PC-3 (cell line): ENCODE measurements around the gene EIF5B. TPM values are rescaled to one million over a fixed set of nuclear protein-coding genes. Genes with fewer than 3 reads are reported as not detected.

Experiments
- ATAC-seq: fragments of 200-7000 bp; cut with Tn5 transposase; 2 replicates; pipeline ENCODE4 v1.9.1; 2020; ENCODE audit warnings: mild to moderate bottlenecking, moderate library complexity
- BruUV-seq: library from RNA; stranded (reverse); fragments of 400-500 nt; replicated peaks from 2 replicates; lab custom pipeline; 2021; lab: Mats Ljungman, UMichigan
- CTCF ChIA-PET: fragments of 300-600 bp; sonication (Branson Sonifier 250); formaldehyde crosslinking; loops from one replicate; lab custom pipeline; 2022; ENCODE audit warnings: antibody characterized with exemption; lab: Charles Lee
- POLR2A ChIA-PET: fragments of 300-600 bp; sonication (Branson Sonifier 250); formaldehyde crosslinking; loops from one replicate; lab custom pipeline; 2022; ENCODE audit warnings: antibody characterized with exemption; ENCODE audit not compliant: unreplicated experiment; lab: Charles Lee
- DNase-seq: peaks from one replicate; pipeline ENCODE4 v3.0.0-alpha.2; 2015
- H2AFZ ChIP-seq: fragments of 300-600 bp; sonication (generic); 2 replicates; pipeline ENCODE4 v1.6.0; 2016; ENCODE audit warnings: antibody characterized with exemption, low read length
- H3F3A ChIP-seq: fragments of 300-600 bp; sonication (generic); one replicate; pipeline ENCODE4 v1.6.0; 2017; ENCODE audit warnings: antibody characterized with exemption, low read length, control low read depth, mild to moderate bottlenecking; ENCODE audit not compliant: unreplicated experiment
- H3K27ac ChIP-seq: fragments of 300-600 bp; sonication (generic); 2 replicates; pipeline ENCODE4 v1.5.1; 2016; ENCODE audit warnings: mild to moderate bottlenecking, low read length
- H3K27me3 ChIP-seq: fragments of 300-600 bp; sonication (generic); 2 replicates; pipeline ENCODE4 v1.6.1; 2016; ENCODE audit warnings: low read length, mixed read lengths
- H3K36me3 ChIP-seq: fragments of 300-600 bp; sonication (generic); 2 replicates; pipeline ENCODE4 v1.6.1; 2016; ENCODE audit warnings: low read depth, mixed run types, low read length, mixed read lengths
- H3K4me1 ChIP-seq: fragments of 300-600 bp; sonication (generic); 2 replicates; pipeline ENCODE4 v1.5.1; 2016; ENCODE audit warnings: low read length; ENCODE audit not compliant: insufficient read depth
- H3K4me2 ChIP-seq: fragments of 300-600 bp; sonication (generic); 2 replicates; pipeline ENCODE4 v1.6.0; 2016; ENCODE audit warnings: low read length
- H3K4me3 ChIP-seq: fragments of 300-600 bp; sonication (generic); 2 replicates; pipeline ENCODE4 v1.5.1; 2016; ENCODE audit warnings: mild to moderate bottlenecking, low read length, mixed read lengths
- H3K79me2 ChIP-seq: fragments of 300-600 bp; sonication (generic); 2 replicates; pipeline ENCODE4 v1.6.1; 2017; ENCODE audit warnings: low read length, mixed read lengths
- H3K9ac ChIP-seq: fragments of 300-600 bp; sonication (generic); 2 replicates; pipeline ENCODE4 v1.6.0; 2016; ENCODE audit warnings: mild to moderate bottlenecking, low read length
- H3K9me2 ChIP-seq: fragments of 300-600 bp; sonication (generic); replicated peaks from 2 replicates; pipeline ENCODE4 v1.6.1; 2016; ENCODE audit warnings: mixed run types, low read length, mixed read lengths
- H3K9me3 ChIP-seq: fragments of 300-600 bp; sonication (generic); 2 replicates; pipeline ENCODE4 v1.6.1; 2016; ENCODE audit warnings: low read length, mixed read lengths
- H4K20me1 ChIP-seq: fragments of 300-600 bp; sonication (generic); 2 replicates; pipeline ENCODE4 v1.6.1; 2016; ENCODE audit warnings: low read length, mixed read lengths
- CTCF ChIP-seq: fragments of 300-600 bp; sonication (generic); conservative IDR thresholded peaks from 2 replicates; pipeline ENCODE4 v1.5.1; 2017; ENCODE audit warnings: antibody characterized with exemption, low read depth, mild to moderate bottlenecking, low read length
- EZH2 ChIP-seq: fragments of 300-600 bp; sonication (generic); IDR thresholded peaks from one replicate; pipeline ENCODE4 v1.6.1; 2017; ENCODE audit warnings: antibody characterized with exemption, mild to moderate bottlenecking, low read length; ENCODE audit not compliant: unreplicated experiment
- EZH2phosphoT487 ChIP-seq: fragments of 300-600 bp; sonication (generic); IDR thresholded peaks from 2 replicates; pipeline ENCODE4 v1.6.1; 2018; ENCODE audit warnings: mild to moderate bottlenecking, antibody characterized with exemption, low read length, borderline replicate concordance
- intact Hi-C: fragments of 100-400 bp; cut with micrococcal nuclease; formaldehyde crosslinking; loops from 2 replicates; pipeline ENCODE4 v1.9.0; 2023
- total RNA-seq: library from RNA; depleted of rRNA; stranded (reverse); fragments of >200 nt; gene quantifications from 2 replicates; pipeline ENCODE4 v1.2.3, GENCODE V29; 2014

The EIF5B gene
- total RNA-seq, 1 experiment from 2014 or later, result 35.9 TPM

- Histone ChIP-seq H3K79me2 (no peaks in the 10 kb centered on the region), H3K4me3 (no peak overlapping the region), H3F3A (no peaks in the 10 kb centered on the region), H3K9me3 (no peaks in the 10 kb centered on the region), H3K9me2 (no peaks in the 10 kb centered on the region), H4K20me1 (no peaks in the 10 kb centered on the region), H3K27ac (no peak overlapping the region), H2AFZ (no peak overlapping the region), H3K36me3 (peaks cover 25% of the 10 kb centered on the region; the same call in 1 of the 2 replicates), H3K27me3 (no peaks in the 10 kb centered on the region), H3K4me2 (no peak overlapping the region), H3K9ac (no peak overlapping the region), H3K4me1 (no peaks in the 10 kb centered on the region)
- ATAC-seq (no peak), DNase-seq (no peak)
- intact Hi-C loops, result no loop called here
- ChIA-PET CTCF (no interaction called here), POLR2A (no interaction called here)
- no TSS peak for BruUV-seq
- TF ChIP-seq CTCF (no peak), EZH2 (no peak), EZH2phosphoT487 (no peak)
Measured at GRCh38 chr2:99414566-99414965, 77.4 kb downstream of the EIF5B start.

GRCh38 chr2:99417396-99417795 lies 80.2 kb downstream of the EIF5B start:
- no peak overlapping the region for H3K4me2 ChIP-seq
- no peak overlapping the region for H3K9ac ChIP-seq
- DNase-seq (no peak), ATAC-seq (no peak)
- no peak overlapping the region for H2AFZ ChIP-seq
- no peaks in the 10 kb centered on the region for H3K9me3 ChIP-seq
- CTCF ChIA-PET, result no interaction called here
- no peaks in the 10 kb centered on the region for H3K27me3 ChIP-seq
- intact Hi-C loops, result no loop called here
- H3K36me3 ChIP-seq, result peaks cover 25% of the 10 kb centered on the region; the same call in 1 of the 2 replicates
- TF ChIP-seq EZH2, result no peak
- POLR2A ChIA-PET, result no interaction called here
- H3K79me2 ChIP-seq, result no peaks in the 10 kb centered on the region
- H3K27ac ChIP-seq, result no peak overlapping the region
- H3F3A ChIP-seq, result no peaks in the 10 kb centered on the region
- H3K4me3 ChIP-seq, result no peak overlapping the region
- no TSS peak for BruUV-seq
- H3K9me2 ChIP-seq, result no peaks in the 10 kb centered on the region
- H4K20me1 ChIP-seq, result no peaks in the 10 kb centered on the region
- H3K4me1 ChIP-seq, result peaks cover 7% of the 10 kb centered on the region; the same call in 1 of the 2 replicates

- Histone ChIP-seq H3F3A (no peaks in the 10 kb centered on the region), H3K79me2 (no peaks in the 10 kb centered on the region), H3K9ac (no peak overlapping the region), H3K4me1 (peaks cover 7% of the 10 kb centered on the region; the same call in 1 of the 2 replicates), H3K36me3 (peaks cover 32% of the 10 kb centered on the region), H3K9me3 (no peaks in the 10 kb centered on the region), H2AFZ (no peak overlapping the region), H3K9me2 (no peaks in the 10 kb centered on the region), H4K20me1 (no peaks in the 10 kb centered on the region), H3K27me3 (no peaks in the 10 kb centered on the region), H3K27ac (no peak overlapping the region), H3K4me2 (no peak overlapping the region), H3K4me3 (no peak overlapping the region)
- no peak; the same call in 1 of the 2 replicates for ATAC-seq
- TF ChIP-seq EZH2 (no peak), EZH2phosphoT487 (no peak), CTCF (no peak)
- ChIA-PET CTCF (no interaction called here), POLR2A (no interaction called here)
- peak; percentile 19 for DNase-seq
- BruUV-seq, result no TSS peak
- intact Hi-C loops, result no loop called here
Measured at GRCh38 chr2:99420031-99420430, 82.8 kb downstream of the EIF5B start.
